Effector CD4-positive, alpha-beta T cell (primary cell): Measurements from ENCODE around the gene ATXN3.
"Not testable (repeated sequence)": the region's sequence is repeated elsewhere in the genome, so short reads cannot be mapped to it uniquely, and the experiment has no call there.

Source experiments
- DNase-seq: peaks from one replicate; pipeline ENCODE4 v3.0.0-alpha.2; 2020

ATXN3 gene

DNA sequence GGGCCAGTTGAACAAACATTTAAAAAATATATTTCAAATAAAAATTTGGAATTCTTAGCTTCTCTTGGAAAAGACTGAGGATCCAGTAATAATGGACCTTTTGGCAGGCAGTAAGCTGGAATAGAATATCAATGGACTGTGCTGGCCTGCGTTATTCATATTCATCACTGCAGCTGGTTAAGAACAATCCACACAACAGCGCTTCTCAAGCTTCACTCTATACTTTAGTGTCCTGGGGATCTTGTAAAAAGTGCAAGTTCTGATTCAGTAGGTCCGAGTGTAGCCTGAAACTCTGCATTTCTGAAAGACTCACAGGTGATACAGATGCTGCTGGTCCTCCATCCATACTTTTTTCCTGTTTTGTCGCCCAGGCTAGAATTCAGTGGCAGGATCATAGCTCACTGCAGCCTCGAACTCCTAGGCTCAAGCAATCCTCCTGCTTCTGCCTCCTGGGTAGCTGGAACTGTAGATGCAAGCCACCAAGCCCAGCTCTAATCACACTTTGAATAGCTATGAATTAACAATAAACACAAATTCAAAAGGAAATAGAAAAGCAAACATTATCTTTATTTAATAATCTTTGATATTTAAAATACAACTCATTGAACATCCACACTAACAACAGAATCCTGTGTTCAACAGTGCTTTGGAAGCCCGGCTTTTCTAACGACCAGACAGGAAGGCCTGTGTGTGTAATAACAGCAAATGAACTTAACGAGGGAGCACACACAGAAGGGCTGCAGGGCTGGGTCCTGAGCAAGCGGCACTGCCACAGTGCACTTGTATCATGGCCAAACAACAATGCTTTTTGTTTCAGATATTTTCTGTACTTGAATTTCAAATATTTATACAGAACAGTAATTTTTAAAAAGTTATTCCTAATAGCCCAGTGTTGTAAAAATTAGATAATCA, 48.1 kb downstream of the ATXN3 start:
- no peak for DNase-seq

DNA sequence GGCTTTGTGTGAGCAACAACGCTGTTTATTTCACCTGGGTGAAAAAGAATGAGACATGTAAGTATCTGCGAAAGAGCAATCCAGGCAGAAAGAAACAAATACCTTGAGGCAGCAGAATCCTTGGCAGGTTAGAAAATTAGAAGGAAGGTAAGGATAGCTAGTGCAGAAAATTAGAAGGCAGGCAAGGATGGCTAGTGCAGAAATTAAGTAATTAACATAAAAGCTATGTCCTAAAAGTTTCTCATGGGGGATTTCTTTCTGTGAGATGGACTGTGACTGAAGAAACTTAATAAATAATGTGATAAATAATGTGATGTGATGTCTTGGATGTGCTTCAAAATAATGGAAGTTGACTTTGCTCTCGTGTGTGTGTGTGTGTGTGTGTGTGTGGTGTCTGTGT, 56.6 kb downstream of the ATXN3 start:
- DNase-seq = no peak

DNA sequence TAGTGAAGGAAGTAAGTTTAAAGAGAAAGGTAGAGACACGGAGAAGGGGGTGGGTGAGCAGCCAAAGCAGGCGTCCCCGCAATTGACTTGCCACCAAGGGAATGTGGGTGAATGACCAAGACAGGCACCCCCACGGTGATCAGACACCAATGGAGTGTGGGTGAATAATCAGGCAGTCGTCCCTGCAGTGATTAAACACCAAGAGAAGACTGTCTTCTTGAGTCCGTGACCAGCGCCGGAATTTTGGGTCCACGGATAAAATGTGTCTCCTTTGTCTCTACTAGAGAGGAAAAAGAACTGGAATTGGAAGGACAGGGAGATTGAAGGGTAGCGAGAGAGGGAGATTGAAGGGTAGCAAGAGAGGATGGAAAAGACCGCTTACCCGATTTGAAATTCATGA, 57.2 kb downstream of the ATXN3 start:
- DNase-seq = not testable (repeated sequence)

DNA sequence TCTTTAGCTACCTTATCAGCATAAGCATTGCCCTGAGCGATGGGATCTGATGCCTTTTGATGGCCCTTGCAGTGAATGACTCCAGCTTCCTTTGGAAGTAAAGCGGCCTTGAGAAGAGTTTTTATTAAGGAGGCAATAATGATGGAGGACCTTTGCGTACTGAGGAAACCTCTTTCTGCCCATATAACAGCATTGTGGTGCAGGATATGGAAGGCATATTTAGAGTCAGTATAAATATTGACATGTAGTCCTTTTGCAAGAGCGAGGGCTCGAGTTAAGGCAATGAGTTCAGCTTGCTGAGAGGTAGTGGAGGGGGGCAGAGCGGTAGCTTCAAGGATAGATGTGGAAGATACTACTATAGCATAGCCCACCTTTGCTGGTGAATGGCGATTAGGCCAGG, 60.5 kb downstream of the ATXN3 start:
- not testable (repeated sequence) for DNase-seq

DNA sequence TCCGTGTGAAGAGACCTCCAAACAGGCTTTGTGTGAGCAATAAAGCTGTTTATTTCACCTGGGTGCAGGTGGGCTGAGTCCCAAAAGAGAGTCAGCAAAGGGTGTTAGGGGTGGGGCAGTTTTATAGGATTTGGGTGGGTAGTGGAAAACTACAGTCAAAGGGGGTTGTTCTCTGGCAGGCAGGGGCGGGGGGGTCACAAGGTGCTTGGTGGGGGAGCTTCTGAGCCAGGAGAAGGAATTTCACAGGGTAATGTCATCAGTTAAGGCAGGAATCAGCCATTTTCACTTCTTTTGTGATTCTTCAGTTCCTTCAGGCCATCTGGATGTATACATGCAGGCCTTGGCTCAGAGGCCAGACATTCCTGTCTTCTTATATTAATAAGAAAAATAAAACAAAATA, 64.6 kb downstream of the ATXN3 start:
- DNase-seq = not testable (repeated sequence)

DNA sequence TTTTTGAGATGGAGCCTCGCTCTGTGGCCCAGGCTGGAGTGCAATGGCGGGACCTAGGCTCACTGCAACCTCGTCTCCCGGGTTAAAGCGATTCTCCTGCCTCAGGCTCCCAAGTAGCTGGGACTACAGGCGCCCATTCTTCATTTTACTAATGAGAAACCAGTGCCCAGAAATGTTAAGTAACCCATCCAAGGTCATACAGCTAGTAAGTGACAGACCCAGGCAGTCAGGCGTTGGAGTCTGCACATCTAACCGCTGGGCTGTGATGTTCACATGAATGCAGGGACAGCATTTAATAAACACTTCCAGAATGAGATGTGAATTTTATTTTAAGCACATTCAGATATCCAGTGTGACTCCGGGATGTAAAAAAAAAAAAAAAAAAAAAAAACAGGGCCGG, 65.2 kb downstream of the ATXN3 start:
- no peak for DNase-seq

DNA sequence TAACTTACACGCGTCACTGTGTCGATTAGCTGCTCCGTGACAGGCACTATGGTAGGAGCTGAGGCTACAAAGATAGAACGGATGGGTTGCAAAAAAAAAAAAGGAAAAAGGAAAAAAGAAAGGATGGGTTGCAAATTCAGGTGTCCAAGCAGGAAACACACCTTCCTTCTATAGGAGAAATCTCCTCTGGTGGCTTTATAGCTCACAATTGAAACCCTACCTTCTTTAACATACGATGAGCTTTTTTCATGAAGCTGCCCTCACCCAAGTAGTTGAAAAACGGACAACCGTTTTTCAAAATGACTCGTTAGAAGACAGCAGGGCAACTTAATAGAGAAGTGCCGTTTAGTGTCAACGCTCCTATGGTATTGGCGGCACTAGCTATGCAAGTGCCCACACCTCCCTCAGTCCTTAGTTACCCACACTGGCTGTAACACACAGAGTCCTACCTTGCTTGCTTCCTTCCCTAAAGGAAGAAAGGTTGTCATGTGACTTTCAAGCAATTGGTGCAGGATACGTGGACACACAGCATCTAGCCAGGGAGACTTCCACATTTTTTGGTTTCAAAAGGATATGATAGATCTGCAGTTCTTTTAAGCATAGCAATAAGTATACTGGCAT, 65.8 kb downstream of the ATXN3 start:
- DNase-seq = no peak

DNA sequence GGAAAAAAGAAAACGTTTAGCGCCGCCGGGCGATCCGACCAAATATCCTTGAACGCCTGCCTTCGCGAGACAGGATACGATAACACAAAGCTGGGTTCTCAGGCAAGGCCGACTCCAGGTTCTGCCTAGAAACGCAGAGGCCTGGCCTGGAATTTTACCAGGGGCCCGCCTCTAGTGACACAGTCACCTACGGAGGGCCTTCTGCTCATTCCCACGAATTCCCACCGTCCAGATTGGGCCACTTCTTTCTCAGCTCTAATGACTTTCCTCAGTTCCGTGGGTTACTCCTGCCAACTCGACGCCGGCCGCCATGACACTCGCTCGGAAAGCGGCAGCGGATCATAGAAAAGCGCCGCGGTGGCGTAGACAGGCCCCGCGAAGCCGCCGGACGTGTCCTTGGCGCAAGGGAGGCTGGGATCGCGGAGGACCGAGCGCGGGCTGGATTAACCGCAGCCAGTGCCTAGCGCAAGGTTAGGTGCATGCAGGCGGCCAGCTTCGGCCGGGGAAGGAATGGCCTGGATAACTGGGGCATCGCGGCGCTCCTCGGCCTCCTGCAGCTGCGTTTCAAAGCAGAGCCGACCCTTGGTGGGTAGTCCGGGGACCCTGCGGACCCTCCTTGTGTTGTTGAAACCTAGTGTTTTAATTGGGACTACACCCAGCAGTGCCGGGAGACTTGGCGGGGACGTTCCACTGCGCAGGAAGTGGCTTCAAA, 66.5 kb downstream of the ATXN3 start, which contains the start of gene TRIP11:
TSS of gene TRIP11 (minus strand) at position 341 of the 712 bp plus-strand sequence. CDS start 374 bp downstream, outside the sequence.
- peak; percentile 93 for DNase-seq

DNA sequence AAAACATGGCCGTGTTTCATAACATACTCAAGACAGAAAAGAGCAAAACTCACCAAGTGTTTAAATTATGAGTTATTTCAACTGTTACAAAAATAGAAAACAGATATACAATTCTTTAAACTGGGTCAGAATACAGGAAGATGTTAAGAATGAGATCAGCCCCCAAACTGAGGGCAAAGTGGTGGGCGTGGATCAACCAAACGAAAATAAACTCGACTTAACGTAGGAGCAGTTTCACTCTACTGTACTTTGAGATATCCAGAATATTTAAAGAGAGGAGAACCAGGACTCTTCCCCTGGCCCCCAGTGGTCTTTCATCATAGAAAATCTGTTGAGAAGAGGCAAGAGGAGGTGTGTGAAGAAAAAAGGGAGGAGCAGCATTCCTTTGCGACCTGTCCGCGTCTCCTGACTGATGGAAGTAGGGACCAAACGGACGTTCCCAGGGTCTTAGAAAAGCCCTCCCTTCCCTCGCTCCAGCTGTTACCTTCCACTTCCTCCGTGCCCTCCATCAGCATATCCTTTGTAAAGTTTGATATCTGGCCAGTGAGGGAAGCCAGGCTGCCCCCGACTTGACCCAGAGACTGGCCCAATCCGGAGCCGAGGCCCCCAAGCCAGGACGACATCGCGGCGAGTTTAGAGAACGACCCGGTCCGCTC, 67.2 kb downstream of the ATXN3 start:
- DNase-seq = no peak

DNA sequence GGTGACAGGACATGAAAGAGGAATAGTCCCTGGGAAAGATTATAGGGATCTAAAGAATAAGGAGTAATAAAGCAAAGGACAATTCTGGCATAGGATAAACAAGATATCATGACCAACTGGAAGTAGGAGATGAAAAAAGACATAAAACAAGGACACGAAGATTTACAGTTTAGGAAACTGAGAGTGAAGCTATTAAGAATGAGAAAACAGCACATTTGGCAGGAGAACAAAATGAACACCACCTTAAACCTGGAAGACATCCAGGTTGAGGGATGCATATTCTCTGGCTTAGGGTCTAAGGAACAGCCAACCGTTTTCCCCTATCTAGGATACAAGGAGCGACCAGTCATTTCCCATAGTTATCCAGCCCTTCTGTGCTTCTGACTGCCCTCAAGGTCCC, 68.4 kb downstream of the ATXN3 start:
- no peak for DNase-seq

DNA sequence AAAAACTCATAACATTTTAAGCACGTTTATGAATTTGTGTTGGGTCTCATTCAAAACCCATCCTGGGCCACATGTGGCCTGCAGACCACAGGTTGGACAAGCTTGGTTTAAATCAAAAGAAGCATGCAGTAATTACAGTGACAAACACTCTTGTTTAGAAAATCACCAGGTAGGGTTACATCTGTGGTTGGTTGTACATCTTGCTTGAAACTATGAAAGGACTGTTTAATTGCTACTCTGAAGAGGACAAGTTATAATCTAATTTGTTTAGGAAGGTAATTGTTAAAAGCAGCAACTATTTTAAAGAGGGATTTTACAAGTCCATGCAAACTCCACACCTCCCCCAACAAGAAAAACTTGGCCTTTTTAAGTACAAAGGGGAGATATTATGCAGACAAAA, 70.5 kb downstream of the ATXN3 start:
- DNase-seq = no peak

DNA sequence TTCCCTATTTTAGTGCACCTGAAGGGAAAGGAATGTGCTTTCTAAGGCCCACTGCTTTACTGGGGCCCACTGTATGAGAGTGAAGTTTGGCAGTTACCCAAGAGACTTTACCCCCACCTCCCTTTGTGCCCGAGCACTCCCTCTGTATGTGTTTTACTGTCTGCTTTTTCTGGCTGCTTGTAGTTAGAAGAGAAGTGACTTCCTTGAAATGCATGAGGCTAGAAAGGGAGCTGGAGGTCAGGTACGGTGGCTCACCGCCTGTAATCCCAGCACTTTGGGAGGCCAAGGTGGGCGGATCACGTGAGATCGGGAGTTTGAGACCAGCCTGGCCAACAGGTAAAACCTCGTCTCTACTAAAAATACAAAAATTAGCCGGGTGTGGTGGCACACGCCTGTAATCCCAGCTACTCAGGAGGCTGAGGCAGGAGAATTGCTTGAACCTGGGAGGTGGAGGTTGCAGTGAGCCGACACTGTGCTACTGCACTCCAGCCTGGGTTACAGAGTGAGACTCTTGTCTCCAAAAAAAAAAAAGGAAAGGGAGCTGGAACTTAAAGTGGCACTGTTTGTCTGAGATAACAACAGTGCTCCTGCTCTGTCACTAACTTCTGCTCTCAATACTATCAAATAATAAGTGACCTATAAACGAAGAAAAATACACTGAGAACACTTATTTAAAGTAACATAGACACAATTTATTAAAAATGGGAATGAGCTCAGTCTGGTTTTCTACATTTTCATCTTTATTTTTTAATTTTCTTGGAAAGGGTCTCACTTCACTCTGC, 72.3 kb downstream of the ATXN3 start:
- no peak for DNase-seq

DNA sequence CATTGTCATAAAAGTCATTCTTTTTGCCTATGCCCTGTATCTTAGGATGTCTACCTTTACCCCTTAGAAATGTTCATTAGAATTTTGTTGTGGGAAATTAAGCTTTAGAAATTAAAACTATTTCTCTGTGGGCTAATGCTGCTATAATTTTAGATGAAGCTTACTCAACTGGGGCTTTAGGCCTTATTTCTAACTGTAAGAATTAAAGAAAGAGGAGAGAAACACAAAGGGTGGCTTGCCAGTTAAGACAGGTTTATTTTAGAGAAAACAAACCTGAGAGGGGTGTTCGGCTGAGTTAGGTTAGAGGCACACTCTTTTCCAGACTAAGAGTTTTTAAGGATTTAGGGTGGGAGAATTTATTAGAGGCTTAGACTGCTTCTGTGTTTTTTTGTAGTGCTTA, 72.9 kb downstream of the ATXN3 start:
- DNase-seq = no peak

DNA sequence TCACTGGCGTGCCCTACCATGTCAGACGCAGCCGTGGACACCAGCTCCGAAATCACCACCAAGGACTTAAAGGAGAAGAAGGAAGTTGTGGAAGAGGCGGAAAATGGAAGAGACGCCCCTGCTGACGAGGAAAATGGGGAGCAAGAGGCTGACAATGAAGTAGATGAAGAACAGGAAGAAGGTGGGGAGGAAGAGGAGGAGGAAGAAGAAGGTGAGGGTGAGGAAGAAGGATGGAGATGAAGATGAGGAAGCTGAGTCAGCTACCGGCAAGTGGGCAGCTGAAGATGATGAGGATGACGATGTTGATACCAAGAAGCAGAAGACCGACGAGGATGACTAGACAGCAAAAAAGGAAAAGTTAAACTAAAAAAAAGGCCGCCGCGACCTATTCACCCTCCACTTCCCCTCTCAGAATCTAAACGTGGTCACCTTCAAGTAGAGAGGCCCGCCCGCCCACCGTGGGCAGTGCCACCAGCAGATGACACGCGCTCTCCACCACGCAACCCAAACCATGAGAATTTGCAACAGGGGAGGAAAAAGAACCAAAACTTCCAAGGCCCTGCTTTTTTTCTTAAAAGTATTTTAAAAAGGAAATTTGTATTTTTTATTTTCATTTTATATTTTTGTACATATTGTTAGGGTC, 79.7 kb downstream of the ATXN3 start:
- DNase-seq = no peak

DNA sequence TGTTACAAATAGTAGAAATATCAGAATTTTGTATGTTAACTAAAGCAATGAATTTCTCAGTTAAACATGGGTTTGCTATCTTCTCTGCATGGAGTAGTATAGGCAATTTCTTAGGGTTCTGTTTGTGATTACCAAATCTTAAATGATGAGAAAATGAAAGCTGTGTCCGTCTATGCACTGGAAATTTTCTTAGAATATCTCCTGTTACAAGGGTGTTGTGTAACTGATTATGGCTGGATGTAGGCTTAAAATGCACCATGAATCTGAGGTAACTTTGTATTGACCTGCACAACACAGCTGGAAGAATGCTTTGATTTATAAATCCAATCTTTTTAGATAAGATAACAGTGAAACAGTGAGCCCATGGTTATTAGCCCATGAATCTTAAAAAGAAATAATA, 84.3 kb downstream of the ATXN3 start:
- DNase-seq = no peak

DNA sequence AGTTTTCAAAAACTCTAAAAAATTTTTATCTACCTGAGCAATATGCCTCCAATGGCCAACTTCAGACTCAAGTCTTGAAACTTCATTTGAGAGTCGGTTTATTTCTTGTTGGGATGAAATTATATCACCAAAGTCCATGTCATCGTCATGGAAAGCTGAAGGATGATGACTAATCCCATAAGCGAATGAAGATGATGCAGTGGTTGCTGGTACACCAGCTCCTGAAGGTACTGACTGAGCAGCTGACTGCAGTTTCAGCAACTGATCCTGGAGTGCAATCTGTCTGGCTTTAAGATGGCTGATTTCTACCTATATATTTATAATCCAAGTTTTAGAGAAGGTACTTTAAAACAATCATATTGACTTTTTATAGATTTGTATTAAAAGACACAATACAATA, 84.9 kb downstream of the ATXN3 start:
- no peak for DNase-seq

DNA sequence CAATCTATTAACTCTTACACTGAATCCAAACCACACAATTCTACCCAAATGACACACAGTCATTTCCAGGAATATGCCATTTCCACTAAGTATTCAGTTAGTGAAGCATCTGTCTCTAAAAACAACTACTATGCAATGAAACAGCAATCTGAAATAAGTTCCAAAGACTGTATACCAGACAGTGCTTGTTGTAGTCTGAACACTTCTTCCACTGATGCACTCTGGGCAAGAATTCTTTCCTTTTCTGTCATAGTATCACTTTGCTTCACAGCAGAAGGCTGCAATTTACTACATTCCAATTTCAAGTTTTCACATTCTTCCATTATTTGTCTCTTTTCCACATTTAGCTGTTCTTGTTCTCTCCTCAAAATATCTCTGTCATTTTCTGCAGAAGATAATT, 92.3 kb downstream of the ATXN3 start:
- DNase-seq = no peak

DNA sequence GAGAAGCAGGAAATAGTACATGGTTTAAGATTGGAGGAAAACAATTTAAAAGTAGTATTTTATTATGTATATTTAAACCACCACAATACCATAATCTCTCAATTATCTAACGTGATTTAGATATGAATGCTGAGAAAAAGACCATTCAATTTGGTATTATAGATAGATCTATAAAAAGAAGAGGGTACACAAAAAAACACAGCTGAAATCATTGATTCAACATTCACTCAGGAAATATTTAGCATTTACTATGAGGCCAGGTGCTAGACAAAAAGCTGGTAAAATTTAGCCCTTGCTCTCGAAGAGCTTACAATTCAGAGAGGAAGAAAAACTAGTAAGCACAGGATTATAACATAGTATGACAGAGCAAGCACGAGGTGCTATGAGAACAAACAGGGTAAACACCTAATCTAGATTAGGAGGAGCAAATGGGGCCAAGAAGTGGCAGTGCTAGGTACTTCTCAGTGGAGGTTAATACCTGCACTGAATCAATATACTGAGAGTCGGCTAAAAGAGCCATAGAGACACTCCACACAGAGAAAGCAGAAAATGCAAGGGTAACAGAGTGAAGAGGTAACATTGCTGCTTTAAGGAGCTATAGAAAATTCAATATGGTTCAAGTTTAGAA, 94.1 kb downstream of the ATXN3 start:
- DNase-seq = no peak

DNA sequence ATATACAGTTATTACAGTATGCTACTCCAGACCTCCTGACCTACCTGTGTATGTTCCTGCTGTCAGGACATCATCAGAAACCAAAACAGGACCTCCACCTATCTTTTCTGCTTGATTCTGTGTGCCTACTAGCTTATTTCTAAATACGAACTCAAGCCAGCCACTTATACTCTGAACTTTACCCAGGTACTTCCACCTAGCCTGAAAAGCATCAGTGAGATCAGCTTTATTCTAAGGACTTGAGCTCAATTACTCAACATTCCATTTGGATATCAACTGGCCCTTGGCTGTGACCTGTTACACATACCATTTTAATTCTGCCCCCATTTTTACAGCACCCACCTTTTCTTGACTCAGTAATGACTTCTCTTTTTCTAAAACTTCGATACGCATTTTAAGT, 95.7 kb downstream of the ATXN3 start:
- no peak for DNase-seq

DNA sequence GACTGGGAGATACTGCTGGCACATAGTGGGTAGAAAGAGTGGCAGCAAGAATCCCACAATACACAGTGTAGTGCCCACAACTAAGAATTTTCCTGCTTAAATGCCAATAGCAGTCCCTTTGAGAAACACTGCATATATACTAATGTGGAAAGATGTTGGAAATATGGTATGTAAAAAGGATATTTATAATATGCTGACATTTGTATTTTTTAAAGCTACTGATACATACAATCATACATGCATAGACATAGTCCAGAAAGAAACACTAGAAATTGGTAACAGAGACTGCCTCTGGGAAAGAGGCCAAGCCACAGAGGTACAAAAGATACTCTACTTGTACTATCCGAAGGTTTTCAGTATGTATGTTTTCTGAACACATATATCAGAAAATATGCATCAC, 96.8 kb downstream of the ATXN3 start:
- no peak for DNase-seq
